GM21367 (cell line): Measurements from ENCODE around the gene PLA2G6.

Experiments used
- ATAC-seq: cut with Tn5 transposase; IDR thresholded peaks from one replicate; pipeline ENCODE4 v1.9.1; 2021; ENCODE audit not compliant: unreplicated experiment

PLA2G6 gene

DNA sequence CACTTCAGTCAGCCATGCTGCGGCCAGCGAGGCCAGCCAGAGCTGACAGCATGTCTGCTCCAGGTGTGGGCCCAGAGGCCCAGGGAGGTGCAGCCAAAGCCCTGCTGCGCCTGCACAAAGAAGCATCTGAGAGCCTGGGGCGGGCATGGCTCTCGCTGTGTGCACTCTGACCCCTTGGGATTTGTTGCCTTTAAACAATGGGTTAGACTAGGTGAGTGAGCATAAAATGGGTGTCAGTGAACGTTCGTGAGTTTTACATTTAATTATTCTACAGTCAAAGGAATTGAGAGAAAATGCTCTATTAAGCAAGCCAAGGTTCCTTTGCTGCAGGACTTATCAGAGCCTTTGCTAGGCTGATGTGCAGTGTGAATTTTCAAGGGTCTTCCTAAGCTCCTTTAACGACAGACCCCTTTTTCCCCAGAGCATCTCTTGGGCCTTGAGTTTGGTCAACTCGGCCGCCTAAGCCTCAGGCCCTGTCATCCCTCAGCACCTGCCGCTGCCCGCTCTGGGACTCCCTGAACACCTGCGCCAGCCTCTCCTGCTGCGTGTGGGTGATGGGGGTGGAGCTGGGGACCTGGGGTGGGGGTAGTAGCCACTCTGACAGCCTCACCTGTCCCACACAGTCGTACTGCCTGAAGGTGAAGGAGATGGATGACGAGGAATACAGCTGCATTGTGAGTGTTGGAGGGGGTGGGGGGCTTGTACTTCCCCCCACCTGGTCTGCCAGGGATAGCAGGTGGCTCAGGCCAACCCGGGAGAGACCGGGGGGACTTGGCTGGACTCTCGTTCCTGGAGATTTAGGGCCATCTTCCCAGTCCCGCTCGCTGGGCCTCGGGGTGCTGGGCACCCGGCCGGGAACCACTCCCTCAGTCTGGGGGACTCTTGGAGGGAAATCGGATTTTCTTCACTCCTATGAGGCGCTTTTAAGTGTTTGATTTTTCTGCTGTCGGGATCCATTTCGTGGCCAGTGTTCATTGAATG is 108.2 kb downstream of the PLA2G6 start:
- no peak for ATAC-seq

DNA sequence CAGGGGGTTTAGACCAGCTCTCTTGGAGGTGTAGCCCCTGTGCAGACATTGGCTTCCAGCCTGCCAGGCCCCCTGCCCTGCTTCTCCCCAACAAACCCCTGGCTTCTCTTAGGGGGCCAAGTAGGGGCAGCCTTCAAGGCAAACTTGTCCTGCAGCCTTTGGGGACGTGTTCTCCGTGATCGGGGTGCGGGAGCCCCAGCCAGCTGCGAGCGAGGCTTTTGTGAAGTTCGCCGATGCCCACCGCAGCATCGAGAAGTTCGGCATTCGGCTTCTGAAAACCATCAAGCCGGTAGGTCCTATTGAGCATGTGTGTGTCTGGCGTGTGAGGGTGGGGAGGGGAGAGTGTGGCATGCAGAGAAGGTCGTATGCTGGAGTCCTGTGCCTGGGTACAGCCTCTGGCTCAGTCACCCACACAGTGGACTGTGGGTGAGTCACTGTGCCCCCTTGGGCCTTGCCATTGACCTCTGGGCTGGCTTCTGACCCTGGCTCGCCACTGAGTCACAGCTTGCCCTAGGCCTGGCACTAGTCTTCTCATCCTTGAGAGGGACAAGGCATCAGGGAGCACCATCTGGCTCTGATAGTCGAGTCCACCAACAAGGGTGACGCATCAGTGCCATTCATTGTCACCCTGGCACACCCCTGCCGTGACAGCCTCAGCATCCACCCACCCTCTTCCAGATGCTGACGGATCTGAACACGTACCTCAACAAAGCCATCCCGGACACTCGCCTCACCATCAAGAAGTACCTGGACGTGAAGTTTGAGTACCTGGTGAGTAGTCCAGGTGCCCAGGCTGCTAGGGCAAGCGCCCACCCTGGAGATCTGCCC is 109.1 kb downstream of the PLA2G6 start:
- no peak for ATAC-seq

DNA sequence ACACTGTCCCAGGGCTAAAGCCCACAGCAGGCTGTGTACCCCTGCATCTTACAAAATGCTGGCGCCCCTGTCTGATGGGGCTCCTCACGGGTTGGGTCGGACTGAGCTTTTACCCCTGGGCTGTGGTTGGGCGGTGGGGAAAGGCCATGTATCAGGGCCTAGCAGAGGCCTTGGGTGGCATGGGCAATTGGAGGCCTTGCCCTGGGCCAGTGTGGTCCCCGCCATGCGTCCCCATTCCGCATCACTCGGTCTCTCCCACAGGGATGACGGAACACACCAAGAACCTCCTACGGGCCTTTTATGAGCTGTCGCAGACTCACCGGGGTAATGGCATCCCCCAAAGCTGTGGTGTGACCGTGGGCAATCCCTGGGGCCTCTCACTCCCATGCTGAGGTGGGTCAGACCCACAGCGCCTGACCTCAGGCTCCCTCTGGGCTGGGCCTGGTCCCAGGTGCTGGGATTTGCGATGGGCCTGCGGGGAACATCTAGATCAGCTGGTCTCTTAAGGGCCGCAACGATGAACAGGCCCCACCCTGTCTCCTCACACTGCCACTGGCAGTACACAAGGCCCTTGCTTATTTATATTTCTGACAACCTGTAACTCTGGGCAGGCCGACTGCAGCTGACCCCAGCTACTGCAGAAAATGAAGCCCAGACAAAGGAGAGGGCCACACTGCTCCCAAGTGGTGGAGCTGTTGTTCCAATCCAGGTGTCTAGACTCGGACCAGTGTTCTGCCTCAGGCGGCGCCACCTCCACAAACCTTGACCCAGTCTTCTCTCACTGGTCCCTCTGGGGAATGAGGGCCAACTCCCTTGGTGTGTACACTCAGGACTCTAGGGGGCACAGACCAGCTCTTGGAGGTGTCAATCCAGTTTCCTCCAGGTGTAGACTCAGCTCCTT is 110.0 kb downstream of the PLA2G6 start:
- ATAC-seq, result no peak

DNA sequence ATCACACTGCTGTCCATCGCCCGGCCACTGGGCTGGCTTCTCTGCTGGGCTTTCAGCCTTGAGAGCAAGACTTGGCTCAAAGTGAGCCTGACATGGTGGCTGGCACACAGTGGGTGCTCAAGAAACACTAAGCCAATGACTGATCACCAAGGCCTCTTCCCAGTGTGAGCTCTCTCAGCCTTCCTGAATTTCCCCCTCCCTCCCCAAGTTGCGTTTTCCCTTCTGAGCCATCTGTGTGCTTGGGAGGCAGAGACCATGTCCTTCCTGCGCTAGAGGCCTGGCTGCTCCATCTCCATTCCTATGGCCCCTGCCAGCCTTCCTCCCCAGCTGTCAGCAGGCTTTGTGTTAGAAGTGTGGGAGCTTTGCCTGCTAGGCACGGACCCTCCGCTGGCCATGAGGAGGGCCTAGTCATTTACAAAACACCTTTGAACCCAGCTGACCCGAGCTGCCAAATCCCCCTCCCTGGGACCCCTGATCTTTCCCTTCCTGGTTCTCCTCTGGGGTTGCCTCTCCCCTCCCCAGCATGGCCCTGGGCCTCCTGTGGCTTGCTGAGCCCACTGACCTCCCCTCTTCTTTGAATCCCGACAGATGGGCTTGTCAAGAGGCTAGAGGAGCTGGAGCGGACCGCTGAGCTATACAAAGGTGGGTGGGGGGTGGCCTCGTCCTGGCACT is 111.2 kb downstream of the PLA2G6 start:
- ATAC-seq, result no peak

DNA sequence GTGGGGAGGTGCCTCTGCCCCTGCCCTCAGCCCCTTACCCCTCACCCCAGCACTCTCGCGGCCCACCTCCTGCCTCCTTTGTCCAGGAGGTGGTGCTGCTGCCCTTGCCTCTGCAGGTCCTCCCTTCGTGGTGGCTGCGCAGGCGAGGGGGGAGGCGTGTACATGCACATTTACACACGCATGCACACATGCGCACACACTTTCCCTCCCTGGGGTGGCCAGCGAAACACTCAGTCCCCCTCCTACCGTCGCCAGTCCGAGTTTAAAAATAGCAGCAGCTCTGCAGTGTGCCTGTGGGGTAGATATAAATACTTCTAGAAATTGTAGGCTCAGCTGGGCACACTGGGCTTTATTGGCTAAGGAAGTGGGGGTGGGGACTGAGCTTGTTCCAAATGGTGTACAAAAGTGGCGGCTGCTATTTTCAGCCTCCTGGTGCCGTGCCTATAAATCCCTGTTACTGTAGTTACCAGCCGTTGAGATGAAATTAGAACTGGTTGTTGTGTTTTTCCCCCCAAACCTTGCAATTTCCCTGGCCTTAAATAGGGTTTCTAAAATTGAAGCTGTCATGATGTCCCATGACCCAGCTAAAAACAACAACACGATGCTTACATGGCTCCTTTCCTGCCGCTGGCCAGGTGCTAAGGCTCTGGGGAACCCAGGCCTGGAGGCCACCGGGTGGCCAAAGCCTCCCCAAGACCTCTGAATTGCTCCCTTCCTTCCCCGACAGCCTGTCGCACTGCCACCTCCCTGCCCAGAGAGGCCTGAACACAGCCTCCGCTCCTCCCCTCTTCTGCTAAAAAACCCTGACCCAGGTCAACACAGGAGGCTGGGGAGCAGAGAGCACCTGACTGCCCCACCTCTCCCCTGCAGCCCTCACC is 112.0 kb downstream of the PLA2G6 start:
- ATAC-seq, result no peak

DNA sequence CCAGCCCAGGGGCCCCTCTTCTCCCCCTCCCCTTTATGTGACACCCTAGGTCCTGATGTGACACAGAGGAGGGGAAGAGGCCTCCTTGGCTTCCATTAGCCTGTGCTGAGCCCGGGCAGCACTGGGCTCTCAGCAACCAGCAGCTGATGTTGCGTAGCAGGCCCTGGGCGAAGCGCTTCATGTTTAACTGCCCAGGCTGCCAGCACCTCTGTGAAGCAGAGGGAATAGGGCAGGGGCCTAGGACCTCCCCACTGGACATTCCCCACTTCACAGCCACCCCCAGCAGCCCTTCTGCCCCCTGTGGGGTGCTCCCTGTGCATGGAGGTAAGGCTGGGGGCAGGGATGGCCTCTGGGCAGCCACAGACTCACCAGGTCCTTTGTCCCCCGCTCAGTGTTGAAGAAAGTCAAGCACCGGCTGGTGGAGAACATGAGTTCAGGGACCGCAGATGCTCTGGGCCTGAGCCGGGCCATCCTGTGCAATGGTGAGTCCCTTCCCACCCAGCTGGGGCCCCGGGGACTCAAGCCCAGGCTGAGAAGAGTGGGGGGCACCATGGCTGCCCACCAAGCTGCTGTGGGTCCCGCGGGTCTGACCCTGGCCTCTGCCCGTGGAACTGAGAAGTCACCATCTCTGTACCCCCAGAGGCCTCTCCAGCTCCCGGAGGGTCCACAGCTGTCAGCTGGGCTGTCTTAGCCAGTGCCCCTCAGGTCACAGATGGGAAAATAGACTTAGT is 112.8 kb downstream of the PLA2G6 start:
- no peak for ATAC-seq

DNA sequence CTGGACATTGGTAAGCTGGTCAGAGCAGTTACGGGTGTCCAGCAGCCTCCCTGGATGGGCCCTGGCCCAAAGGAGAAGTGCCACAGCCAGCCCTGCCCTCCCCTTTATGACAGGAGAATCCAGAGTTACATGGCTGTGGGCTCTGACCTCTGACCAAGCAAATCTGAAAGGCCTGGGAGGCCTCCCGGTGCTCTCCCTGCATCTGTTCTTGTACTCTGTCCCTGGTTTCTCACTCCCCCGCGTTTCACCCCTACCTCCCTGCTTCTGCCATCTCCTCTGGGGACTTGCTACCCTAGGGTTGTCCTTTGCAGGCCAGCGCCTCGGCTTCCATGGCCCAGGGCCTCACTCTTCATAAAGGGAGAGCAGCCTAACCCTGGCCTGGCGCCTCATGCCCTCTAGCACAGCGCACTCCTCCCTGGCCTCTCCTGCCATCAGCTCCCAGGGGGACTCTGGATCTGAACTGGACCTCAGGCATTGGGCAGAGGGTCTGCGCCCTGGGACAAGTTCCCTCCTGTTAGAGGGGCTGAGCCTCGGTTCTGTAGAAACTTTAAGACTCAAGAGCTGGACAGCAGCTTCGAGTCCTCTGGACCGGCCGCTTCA is 113.8 kb downstream of the PLA2G6 start:
- no peak for ATAC-seq

DNA sequence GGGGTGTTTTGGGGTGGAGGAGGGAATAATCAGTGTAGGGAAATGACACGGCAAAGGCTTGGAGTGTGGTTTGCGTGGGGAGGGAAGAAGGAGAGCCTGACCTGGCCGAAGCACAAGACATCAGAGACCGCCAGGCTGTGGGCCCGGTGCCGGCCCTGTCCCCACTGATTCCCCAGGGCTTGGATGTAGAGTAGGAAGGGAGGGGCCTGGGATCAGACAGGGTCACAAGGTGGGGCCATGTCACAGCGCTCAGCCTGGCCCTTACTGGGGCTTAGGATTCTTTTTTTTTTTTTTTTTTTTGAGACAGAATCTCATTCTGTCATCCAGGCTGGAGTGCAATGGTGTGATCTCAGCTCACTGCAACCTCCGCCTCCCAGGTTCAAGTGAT is 114.6 kb downstream of the PLA2G6 start:
- no peak for ATAC-seq

DNA sequence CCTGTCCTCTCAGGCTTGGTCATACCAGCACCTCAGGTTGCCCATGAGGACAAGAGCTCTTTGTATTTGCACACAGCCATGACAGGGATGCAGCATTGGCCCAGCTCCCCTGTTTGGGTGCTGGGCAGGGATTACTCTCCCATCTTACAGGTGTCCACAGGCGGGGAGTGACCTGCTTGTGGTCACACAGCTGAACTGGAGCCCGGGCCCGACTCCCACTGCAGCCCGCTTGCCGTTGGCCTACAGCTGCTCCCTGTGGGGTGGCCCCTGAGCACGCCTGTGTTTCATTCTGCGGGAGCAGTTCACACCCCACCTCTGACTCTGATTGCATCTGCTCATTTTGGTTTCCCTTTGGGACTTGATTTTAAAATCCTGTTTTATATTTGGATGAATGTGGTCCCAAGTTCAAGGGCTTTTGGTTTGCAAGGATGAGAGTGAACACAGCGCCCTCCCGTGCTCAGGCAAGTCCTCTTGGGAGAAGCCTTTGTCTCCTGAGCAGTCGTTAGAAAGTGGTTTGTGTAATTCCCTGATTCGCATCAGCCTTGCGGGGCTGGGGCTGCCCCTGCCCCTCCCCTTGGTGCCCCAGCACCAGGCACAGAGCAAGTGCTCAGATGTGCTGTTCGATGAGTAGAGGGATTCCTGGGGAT is 115.1 kb downstream of the PLA2G6 start:
- ATAC-seq, result no peak

DNA sequence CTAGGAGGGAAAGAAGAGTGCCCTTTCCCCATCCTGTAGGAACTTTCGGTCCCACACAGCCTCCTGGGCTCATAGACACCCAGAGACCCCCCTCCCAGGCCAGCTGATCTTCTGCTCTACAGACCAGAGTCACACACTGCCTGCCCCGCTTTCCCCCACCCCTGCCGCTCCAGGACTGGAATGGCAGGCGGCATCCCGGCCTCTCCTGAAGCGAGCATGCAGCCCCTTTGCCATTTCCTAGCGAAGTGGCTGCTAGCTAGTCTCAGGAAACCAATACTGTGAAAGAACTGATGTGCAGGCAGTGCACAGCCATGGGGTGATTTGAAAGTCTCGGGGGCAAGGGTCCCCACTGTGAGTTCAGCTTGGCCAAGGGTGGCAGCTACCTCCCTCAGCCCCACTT is 116.1 kb downstream of the PLA2G6 start:
- no peak for ATAC-seq

DNA sequence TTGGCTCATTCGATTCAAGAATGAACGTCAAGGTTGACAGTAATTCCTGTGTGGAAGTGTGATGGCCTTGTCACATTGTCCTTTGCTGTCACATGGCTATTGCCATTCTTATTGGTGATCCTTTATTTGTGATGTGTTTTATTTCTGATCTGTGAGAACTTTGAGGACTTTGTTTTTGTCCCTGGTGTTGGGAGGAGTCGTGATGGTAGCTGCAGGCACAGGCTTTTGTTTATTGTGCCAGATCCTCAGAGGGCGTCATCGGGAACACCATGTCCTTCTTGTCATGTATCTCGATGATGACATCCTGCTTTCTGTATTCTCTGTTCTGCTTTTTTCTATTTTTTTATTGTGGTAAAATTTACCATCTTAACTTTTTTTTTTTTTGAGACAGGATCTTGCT is 118.8 kb downstream of the PLA2G6 start:
- ATAC-seq, result no peak
